ENCODE measurements around the gene TRAPPC10.

GRCh38 chr21:44050276-44050675, 38.2 kb downstream of the TRAPPC10 start:
- no peak for TF ChIP-seq TCF7 (IDR thresholded peaks at IDR 0.05; ENCODE audit: borderline replicate concordance)
- no peak for TF ChIP-seq CTCF (IDR thresholded peaks at IDR 0.05 in 2 of 3, conservative IDR thresholded peaks at IDR 0.05 in 1 of 3; ENCODE audit: control insufficient read depth in 2 of 3, extremely low read depth in 1 of 3, insufficient read depth in 1 of 3, low read depth in 3 of 3, low read length in 3 of 3)
- TF ChIP-seq CHD4 (IDR thresholded peaks at IDR 0.05) = no peak
- no peak for TF ChIP-seq ZNF24 (IDR thresholded peaks at IDR 0.05)
- no peak for TF ChIP-seq CEBPB (IDR thresholded peaks at IDR 0.05; ENCODE audit: borderline replicate concordance in 1 of 2, low read depth in 2 of 2, low read length in 2 of 2)
- no peak for TF ChIP-seq CREB1 (IDR thresholded peaks at IDR 0.05; ENCODE audit: low read depth)
- TF ChIP-seq, protein P1, sequence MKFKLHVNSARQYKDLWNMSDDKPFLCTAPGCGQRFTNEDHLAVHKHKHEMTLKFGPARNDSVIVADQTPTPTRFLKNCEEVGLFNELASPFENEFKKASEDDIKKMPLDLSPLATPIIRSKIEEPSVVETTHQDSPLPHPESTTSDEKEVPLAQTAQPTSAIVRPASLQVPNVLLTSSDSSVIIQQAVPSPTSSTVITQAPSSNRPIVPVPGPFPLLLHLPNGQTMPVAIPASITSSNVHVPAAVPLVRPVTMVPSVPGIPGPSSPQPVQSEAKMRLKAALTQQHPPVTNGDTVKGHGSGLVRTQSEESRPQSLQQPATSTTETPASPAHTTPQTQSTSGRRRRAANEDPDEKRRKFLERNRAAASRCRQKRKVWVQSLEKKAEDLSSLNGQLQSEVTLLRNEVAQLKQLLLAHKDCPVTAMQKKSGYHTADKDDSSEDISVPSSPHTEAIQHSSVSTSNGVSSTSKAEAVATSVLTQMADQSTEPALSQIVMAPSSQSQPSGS (IDR thresholded peaks at IDR 0.05; ENCODE audit: low read length) = no peak
- no peak for TF ChIP-seq MTA3 (IDR thresholded peaks at IDR 0.05; ENCODE audit: borderline replicate concordance, low read length)
- TF ChIP-seq, protein P2, sequence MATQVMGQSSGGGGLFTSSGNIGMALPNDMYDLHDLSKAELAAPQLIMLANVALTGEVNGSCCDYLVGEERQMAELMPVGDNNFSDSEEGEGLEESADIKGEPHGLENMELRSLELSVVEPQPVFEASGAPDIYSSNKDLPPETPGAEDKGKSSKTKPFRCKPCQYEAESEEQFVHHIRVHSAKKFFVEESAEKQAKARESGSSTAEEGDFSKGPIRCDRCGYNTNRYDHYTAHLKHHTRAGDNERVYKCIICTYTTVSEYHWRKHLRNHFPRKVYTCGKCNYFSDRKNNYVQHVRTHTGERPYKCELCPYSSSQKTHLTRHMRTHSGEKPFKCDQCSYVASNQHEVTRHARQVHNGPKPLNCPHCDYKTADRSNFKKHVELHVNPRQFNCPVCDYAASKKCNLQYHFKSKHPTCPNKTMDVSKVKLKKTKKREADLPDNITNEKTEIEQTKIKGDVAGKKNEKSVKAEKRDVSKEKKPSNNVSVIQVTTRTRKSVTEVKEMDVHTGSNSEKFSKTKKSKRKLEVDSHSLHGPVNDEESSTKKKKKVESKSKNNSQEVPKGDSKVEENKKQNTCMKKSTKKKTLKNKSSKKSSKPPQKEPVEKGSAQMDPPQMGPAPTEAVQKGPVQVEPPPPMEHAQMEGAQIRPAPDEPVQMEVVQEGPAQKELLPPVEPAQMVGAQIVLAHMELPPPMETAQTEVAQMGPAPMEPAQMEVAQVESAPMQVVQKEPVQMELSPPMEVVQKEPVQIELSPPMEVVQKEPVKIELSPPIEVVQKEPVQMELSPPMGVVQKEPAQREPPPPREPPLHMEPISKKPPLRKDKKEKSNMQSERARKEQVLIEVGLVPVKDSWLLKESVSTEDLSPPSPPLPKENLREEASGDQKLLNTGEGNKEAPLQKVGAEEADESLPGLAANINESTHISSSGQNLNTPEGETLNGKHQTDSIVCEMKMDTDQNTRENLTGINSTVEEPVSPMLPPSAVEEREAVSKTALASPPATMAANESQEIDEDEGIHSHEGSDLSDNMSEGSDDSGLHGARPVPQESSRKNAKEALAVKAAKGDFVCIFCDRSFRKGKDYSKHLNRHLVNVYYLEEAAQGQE (IDR thresholded peaks at IDR 0.05; ENCODE audit: low read depth, low read length) = no peak
- no peak for TF ChIP-seq SREBF2 (IDR thresholded peaks at IDR 0.05; ENCODE audit: low read length)

Measured in GM12878 (cell line).